Nephron (organoid): Measurements from ENCODE around the gene SMAD7.
A peak's percentile ranks its signal among the peaks of the same experiment; 100 is the strongest.

Source experiments
- H3K27ac Mint-ChIP-seq, 3 experiments: 2 replicates each; pipeline ENCODE4 v1.8.0; 2020; ENCODE audit warnings: mixed read lengths in 3 of 3, mild to moderate bottlenecking in 2 of 3, moderate library complexity in 1 of 3
- H3K27me3 Mint-ChIP-seq: 2 replicates; pipeline ENCODE4 v1.8.0; 2021; ENCODE audit warnings: low read depth, mild to moderate bottlenecking, moderate library complexity, mixed read lengths
- H3K36me3 Mint-ChIP-seq: 2 replicates; pipeline ENCODE4 v1.8.0; 2020; ENCODE audit warnings: low read depth, mixed read lengths
- H3K4me1 Mint-ChIP-seq: 2 replicates; pipeline ENCODE4 v1.8.0; 2020; ENCODE audit warnings: mixed read lengths
- H3K4me3 Mint-ChIP-seq, 3 experiments: 2 replicates each; pipeline ENCODE4 v1.8.0; 2020; ENCODE audit warnings: mild to moderate bottlenecking in 3 of 3, mixed read lengths in 3 of 3, moderate library complexity in 2 of 3
- H3K9me3 Mint-ChIP-seq: 2 replicates; pipeline ENCODE4 v1.8.0; 2020; ENCODE audit warnings: mixed read lengths
- CTCF ChIP-seq, 3 experiments: fragments of 200-600 bp; sonication (generic); IDR thresholded peaks; one replicate each; pipeline ENCODE4 v1.5.0; 2021; ENCODE audit warnings: antibody characterized with exemption in 3 of 3; ENCODE audit not compliant: unreplicated experiment in 3 of 3

The SMAD7 gene

GRCh38 chr18:48893608-48894600 lies 56.9 kb downstream of the SMAD7 start:
- H3K27me3 Mint-ChIP-seq = peaks cover 4% of the 10 kb centered on the region
- H3K36me3 Mint-ChIP-seq = no peaks in the 10 kb centered on the region
- peaks cover 3% of the 10 kb centered on the region for H3K9me3 Mint-ChIP-seq
- no peak for TF ChIP-seq CTCF (IDR thresholded peaks at IDR 0.05; ENCODE audit: unreplicated experiment in 3 of 3)
- peak overlapping the region; percentile 49 to 81 (median 69) for H3K27ac Mint-ChIP-seq
- H3K4me1 Mint-ChIP-seq = peaks cover 58% of the 10 kb centered on the region
- H3K4me3 Mint-ChIP-seq = no peak overlapping the region

- Mint-ChIP-seq H3K27ac (peak overlapping the region; percentile 49 to 81 (median 69)), H3K4me3 (peak overlapping the region in 1 of 3 experiments; percentile 1)
- no peak for TF ChIP-seq CTCF (IDR thresholded peaks at IDR 0.05; ENCODE audit: unreplicated experiment in 3 of 3)
Measured at GRCh38 chr18:48893061-48893607, 57.6 kb downstream of the SMAD7 start.

GRCh38 chr18:48892146-48892855 lies 58.5 kb downstream of the SMAD7 start:
- no peak for TF ChIP-seq CTCF (IDR thresholded peaks at IDR 0.05; ENCODE audit: unreplicated experiment in 3 of 3)
- peaks cover 64% of the 10 kb centered on the region for H3K4me1 Mint-ChIP-seq
- H3K36me3 Mint-ChIP-seq = no peaks in the 10 kb centered on the region
- H3K27ac Mint-ChIP-seq = peak overlapping the region; percentile 3 to 71 (median 69)
- H3K27me3 Mint-ChIP-seq = peaks cover 4% of the 10 kb centered on the region
- no peaks in the 10 kb centered on the region for H3K9me3 Mint-ChIP-seq
- no peak overlapping the region for H3K4me3 Mint-ChIP-seq

More at GRCh38 chr18:48893061-48893607, 57.6 kb downstream of the SMAD7 start:
- peaks cover 58% of the 10 kb centered on the region for H3K4me1 Mint-ChIP-seq
- peaks cover 4% of the 10 kb centered on the region for H3K27me3 Mint-ChIP-seq
- no peaks in the 10 kb centered on the region for H3K9me3 Mint-ChIP-seq
- H3K36me3 Mint-ChIP-seq = no peaks in the 10 kb centered on the region

GRCh38 chr18:48891721-48892120 lies 59.0 kb downstream of the SMAD7 start:
- Mint-ChIP-seq H3K36me3 (no peaks in the 10 kb centered on the region), H3K27ac (peak overlapping the region in 2 of 3 experiments; percentile 62 to 71), H3K4me3 (no peak overlapping the region), H3K9me3 (no peaks in the 10 kb centered on the region), H3K27me3 (peaks cover 4% of the 10 kb centered on the region), H3K4me1 (peaks cover 64% of the 10 kb centered on the region)
- no peak for TF ChIP-seq CTCF (IDR thresholded peaks at IDR 0.05; ENCODE audit: unreplicated experiment in 3 of 3)

GRCh38 chr18:48889981-48890762 lies 60.6 kb downstream of the SMAD7 start:
- H3K4me3 Mint-ChIP-seq = peak overlapping the region in 2 of 3 experiments; percentile 21 to 25
- H3K27me3 Mint-ChIP-seq = peaks cover 4% of the 10 kb centered on the region
- peak overlapping the region; percentile 69 to 93 (median 86) for H3K27ac Mint-ChIP-seq
- H3K4me1 Mint-ChIP-seq = peaks cover 59% of the 10 kb centered on the region
- H3K9me3 Mint-ChIP-seq = no peaks in the 10 kb centered on the region
- H3K36me3 Mint-ChIP-seq = no peaks in the 10 kb centered on the region
- TF ChIP-seq CTCF (IDR thresholded peaks at IDR 0.05; ENCODE audit: unreplicated experiment in 3 of 3) = no peak
